Measurements from ENCODE around the gene HDGFL2.
"Not testable (repeated sequence)": the region's sequence is repeated elsewhere in the genome, so short reads cannot be mapped to it uniquely, and the experiment has no call there.

The HDGFL2 gene

GRCh38 chr19:4516939-4517300 lies 44.8 kb downstream of the HDGFL2 start:
- no peak for FAIRE-seq

- no peak for FAIRE-seq
Measured at GRCh38 chr19:4517451-4518057, 45.5 kb downstream of the HDGFL2 start.

- FAIRE-seq = no peak
Measured at GRCh38 chr19:4518345-4519171, 46.5 kb downstream of the HDGFL2 start, which contains the start of gene PLIN4. Gene PLIN4 (minus strand): TSS chr19:4518486. CDS start chr19:4518272, 214 bp downstream.

- FAIRE-seq = no peak
Measured at GRCh38 chr19:4519172-4519496, 47.0 kb downstream of the HDGFL2 start.

GRCh38 chr19:4519521-4520277 lies 47.6 kb downstream of the HDGFL2 start:
- no peak for FAIRE-seq

- FAIRE-seq = no peak
Measured at GRCh38 chr19:4521170-4521887, 49.2 kb downstream of the HDGFL2 start.

- no peak for FAIRE-seq
Measured at GRCh38 chr19:4521888-4522242, 49.8 kb downstream of the HDGFL2 start.

GRCh38 chr19:4522291-4523002 lies 50.4 kb downstream of the HDGFL2 start:
- no peak for FAIRE-seq

GRCh38 chr19:4523306-4524110 lies 51.4 kb downstream of the HDGFL2 start:
- FAIRE-seq = no peak

GRCh38 chr19:4524808-4525562 lies 52.9 kb downstream of the HDGFL2 start:
- no peak for FAIRE-seq

GRCh38 chr19:4525563-4526002 lies 53.5 kb downstream of the HDGFL2 start:
- no peak for FAIRE-seq

GRCh38 chr19:4527377-4527776 lies 55.3 kb downstream of the HDGFL2 start:
- not testable (repeated sequence) for FAIRE-seq

GRCh38 chr19:4528843-4529242 lies 56.7 kb downstream of the HDGFL2 start:
- no peak for FAIRE-seq

GRCh38 chr19:4529924-4530522 lies 57.9 kb downstream of the HDGFL2 start:
- no peak for FAIRE-seq

- no peak for FAIRE-seq
Measured at GRCh38 chr19:4531562-4532165, 59.6 kb downstream of the HDGFL2 start.

GRCh38 chr19:4533334-4533733 lies 61.2 kb downstream of the HDGFL2 start:
- no peak for FAIRE-seq

GRCh38 chr19:4533835-4534424 lies 61.8 kb downstream of the HDGFL2 start:
- no peak for FAIRE-seq

- FAIRE-seq = no peak
Measured at GRCh38 chr19:4534836-4535658, 63.0 kb downstream of the HDGFL2 start, which contains the start of gene PLIN5. Gene PLIN5 (minus strand): TSS chr19:4535224. CDS start chr19:4534074, 1,150 bp downstream.
